ENCODE results near the gene RNF220.
A peak's percentile ranks its signal among the peaks of the same experiment; 100 is the strongest.
"Not testable (repeated sequence)": the region's sequence is repeated elsewhere in the genome, so short reads cannot be mapped to it uniquely, and the experiment has no call there.

Gene RNF220

GRCh38 chr1:44653107-44653964 is 248.3 kb downstream of the RNF220 start:
- DNase-seq (ENCODE audit: low read depth in 2 of 2): no peak

- DNase-seq (ENCODE audit: low read depth in 2 of 2): no peak
Observed at GRCh38 chr1:44654621-44655187, 249.6 kb downstream of the RNF220 start.

- DNase-seq (ENCODE audit: low read depth in 2 of 2): no peak
Observed at GRCh38 chr1:44655609-44656008, 250.6 kb downstream of the RNF220 start.

- no peak for DNase-seq (ENCODE audit: low read depth in 2 of 2)
Observed at GRCh38 chr1:44659566-44659965, 254.5 kb downstream of the RNF220 start.

GRCh38 chr1:44660176-44660575 is 255.1 kb downstream of the RNF220 start:
- no peak for DNase-seq (ENCODE audit: low read depth in 2 of 2)

- no peak for DNase-seq (ENCODE audit: low read depth in 2 of 2)
Observed at GRCh38 chr1:44661781-44662682, 257.0 kb downstream of the RNF220 start.

- DNase-seq (ENCODE audit: low read depth in 2 of 2): no peak
Observed at GRCh38 chr1:44662683-44663030, 257.6 kb downstream of the RNF220 start.

- no peak for DNase-seq (ENCODE audit: low read depth in 2 of 2)
Observed at GRCh38 chr1:44663417-44663816, 258.4 kb downstream of the RNF220 start.

- DNase-seq (ENCODE audit: low read depth in 2 of 2): no peak
Observed at GRCh38 chr1:44664730-44665370, 259.8 kb downstream of the RNF220 start.

GRCh38 chr1:44666719-44667118 is 261.7 kb downstream of the RNF220 start:
- DNase-seq (ENCODE audit: low read depth in 2 of 2): not testable (repeated sequence)

- DNase-seq (ENCODE audit: low read depth in 2 of 2): no peak
Observed at GRCh38 chr1:44670751-44671640, 265.9 kb downstream of the RNF220 start.

GRCh38 chr1:44672254-44672955 is 267.4 kb downstream of the RNF220 start:
- no peak for DNase-seq (ENCODE audit: low read depth in 2 of 2)

GRCh38 chr1:44672961-44673674 is 268.1 kb downstream of the RNF220 start:
- DNase-seq (ENCODE audit: low read depth in 2 of 2): no peak

GRCh38 chr1:44673675-44674112 is 268.6 kb downstream of the RNF220 start:
- no peak for DNase-seq (ENCODE audit: low read depth in 2 of 2)

- peak; percentile 87 to 92 for DNase-seq (ENCODE audit: low read depth in 2 of 2)
Observed at GRCh38 chr1:44674113-44675000, 269.3 kb downstream of the RNF220 start, which contains the start of the genes ARMH1 and TMEM53. TSS of gene ARMH1 (plus strand) at chr1:44674714. CDS start at chr1:44689698, 14,984 bp downstream. TSS of gene TMEM53 (minus strand) at chr1:44674481. CDS start at chr1:44674391, 90 bp downstream.

GRCh38 chr1:44675186-44675585 is 270.1 kb downstream of the RNF220 start:
- DNase-seq (ENCODE audit: low read depth in 2 of 2): no peak

GRCh38 chr1:44676484-44677200 is 271.6 kb downstream of the RNF220 start:
- no peak for DNase-seq (ENCODE audit: low read depth in 2 of 2)
